GM19043 (cell line): ENCODE results near the gene SNAPC4.
"Not testable (repeated sequence)": the region's sequence is repeated elsewhere in the genome, so short reads cannot be mapped to it uniquely, and the experiment has no call there.

ENCODE experiments used
- ATAC-seq: cut with Tn5 transposase; IDR thresholded peaks from one replicate; pipeline ENCODE4 v1.9.1; 2021; ENCODE audit warnings: low read depth; ENCODE audit not compliant: unreplicated experiment

Gene SNAPC4

GRCh38 chr9:136410500-136411287 lies 10.7 kb upstream of the SNAPC4 start, which contains the start of the genes ENTR1 and PMPCA:
Gene ENTR1, minus strand, starts transcription at chr9:136410614. Its CDS starts 217 bp downstream, at chr9:136410397.
Gene PMPCA, plus strand, starts transcription at chr9:136410658. Its CDS starts 11 bp downstream, at chr9:136410669.
- ATAC-seq: peak; percentile 78

GRCh38 chr9:136409557-136410455 lies 9.8 kb upstream of the SNAPC4 start:
- peak; percentile 15 for ATAC-seq

GRCh38 chr9:136407911-136408310 lies 7.9 kb upstream of the SNAPC4 start:
- ATAC-seq: no peak

GRCh38 chr9:136407061-136407460 lies 7.1 kb upstream of the SNAPC4 start:
- not testable (repeated sequence) for ATAC-seq

GRCh38 chr9:136405904-136406303 lies 5.9 kb upstream of the SNAPC4 start:
- ATAC-seq: not testable (repeated sequence)

- ATAC-seq: no peak
Observed at GRCh38 chr9:136405481-136405880, 5.5 kb upstream of the SNAPC4 start.

- no peak for ATAC-seq
Observed at GRCh38 chr9:136404801-136405136, 4.8 kb upstream of the SNAPC4 start.

- no peak for ATAC-seq
Observed at GRCh38 chr9:136403915-136404800, 4.2 kb upstream of the SNAPC4 start.

GRCh38 chr9:136403538-136403914 lies 3.6 kb upstream of the SNAPC4 start:
- ATAC-seq: no peak

GRCh38 chr9:136402067-136402466 lies 2.1 kb upstream of the SNAPC4 start:
- no peak for ATAC-seq

GRCh38 chr9:136401173-136401922 lies 1.4 kb upstream of the SNAPC4 start:
- ATAC-seq: no peak

- ATAC-seq: no peak
Observed at GRCh38 chr9:136399176-136400037, 563 bp downstream of the SNAPC4 start.

- no peak for ATAC-seq
Observed at GRCh38 chr9:136398286-136398685, 1.7 kb downstream of the SNAPC4 start.

GRCh38 chr9:136397643-136398042 lies 2.3 kb downstream of the SNAPC4 start:
- no peak for ATAC-seq

- no peak for ATAC-seq
Observed at GRCh38 chr9:136396219-136396515, 3.8 kb downstream of the SNAPC4 start.

- ATAC-seq: no peak
Observed at GRCh38 chr9:136395345-136396218, 4.4 kb downstream of the SNAPC4 start.

- no peak for ATAC-seq
Observed at GRCh38 chr9:136395020-136395340, 5.0 kb downstream of the SNAPC4 start.

- no peak for ATAC-seq
Observed at GRCh38 chr9:136394312-136395019, 5.5 kb downstream of the SNAPC4 start.
